GM12801 (cell line): ENCODE data around the gene ERLEC1.

Source experiments
- CTCF ChIP-seq: IDR thresholded peaks from one replicate; pipeline ENCODE4 v1.5.1; 2011; ENCODE audit warnings: control low read depth; ENCODE audit not compliant: insufficient read length; ENCODE audit errors: extremely low read depth

Gene ERLEC1

DNA sequence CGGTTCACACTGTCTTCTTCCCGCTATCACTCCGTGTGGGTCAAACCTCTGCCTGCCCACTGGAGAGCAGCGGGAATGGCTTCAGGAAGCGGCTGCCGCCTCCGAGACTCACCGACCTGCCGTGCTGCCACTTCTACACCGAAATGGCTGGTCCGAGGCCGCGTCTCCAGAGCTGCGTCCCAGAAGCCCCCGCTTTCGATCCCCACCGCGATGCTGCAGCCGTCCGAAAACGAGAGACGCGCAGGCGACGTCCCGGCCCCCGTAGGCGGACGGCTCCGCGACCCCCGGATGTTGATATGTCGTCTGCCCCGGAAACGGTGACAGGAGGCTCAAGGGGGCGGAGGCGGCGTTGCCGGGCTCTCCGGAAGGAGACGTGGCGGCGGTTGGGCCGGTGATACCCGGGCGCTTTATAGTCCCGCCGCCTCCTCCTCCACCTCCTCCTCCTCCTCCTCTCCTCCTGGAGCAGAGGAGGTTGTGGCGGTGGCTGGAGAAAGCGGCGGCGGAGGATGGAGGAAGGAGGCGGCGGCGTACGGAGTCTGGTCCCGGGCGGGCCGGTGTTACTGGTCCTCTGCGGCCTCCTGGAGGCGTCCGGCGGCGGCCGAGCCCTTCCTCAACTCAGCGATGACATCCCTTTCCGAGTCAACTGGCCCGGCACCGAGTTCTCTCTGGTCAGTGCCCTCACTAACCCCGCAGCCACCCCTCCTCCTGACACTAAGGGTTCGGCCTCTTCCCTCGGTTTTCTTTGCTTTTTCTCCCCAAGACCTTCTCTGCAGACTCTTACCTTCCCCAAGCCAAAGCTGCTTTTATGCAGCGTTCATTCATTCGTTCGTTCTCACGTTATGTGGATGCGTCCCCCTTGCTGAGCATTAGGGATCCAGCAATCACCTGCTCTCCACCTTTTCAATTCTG, at the start of gene ERLEC1, which contains the start of gene ASB3:
Gene ERLEC1, plus strand, starts transcription at position 340 of the 909 bp plus-strand sequence. Its CDS starts 167 bp downstream, at position 507.
Gene ASB3, minus strand, starts transcription at position 249 of the 909 bp plus-strand sequence. CDS start 21,381 bp downstream, outside the sequence.
- no peak for TF ChIP-seq CTCF

DNA sequence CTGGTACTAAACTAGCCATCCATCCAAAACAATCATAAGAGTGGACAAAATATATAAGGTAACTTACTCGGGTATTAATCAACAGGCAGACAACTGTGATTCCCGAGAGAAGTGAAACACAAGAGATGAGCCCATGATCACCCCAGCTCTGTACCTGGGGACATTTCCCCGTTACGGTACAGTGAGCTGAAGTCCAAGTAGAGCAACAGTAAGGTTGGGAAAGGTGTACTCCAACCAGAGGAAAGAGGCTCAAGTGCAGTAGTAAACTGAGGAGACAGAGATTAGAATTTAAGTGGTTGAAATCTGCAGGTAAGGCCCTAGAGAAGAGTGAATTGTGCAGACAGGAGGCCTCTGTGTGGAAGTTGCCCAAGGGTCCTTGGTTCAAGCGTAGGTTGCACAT, 49.8 kb upstream of the ERLEC1 start:
- no peak for TF ChIP-seq CTCF

GRCh38 chr2:53739032-53739431, 47.8 kb upstream of the ERLEC1 start:
- no peak for TF ChIP-seq CTCF

DNA sequence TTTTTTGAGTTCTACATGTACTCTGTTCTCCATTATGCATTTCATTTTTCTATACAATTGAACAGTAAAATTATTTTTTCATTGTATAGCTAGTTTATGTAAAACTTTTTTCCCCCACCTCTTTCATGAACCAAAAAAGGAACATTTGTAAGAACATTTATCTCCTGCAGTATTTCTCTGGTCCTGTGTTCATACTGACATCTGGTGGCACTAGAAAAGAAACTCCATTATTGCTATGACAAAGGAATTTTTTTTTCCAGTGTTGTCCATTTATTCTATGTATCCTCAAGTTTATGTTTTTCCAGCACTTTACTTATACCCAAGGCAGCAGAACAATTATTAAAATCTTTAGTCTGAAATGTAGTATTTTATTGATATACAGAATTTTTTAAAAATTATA, 46.7 kb upstream of the ERLEC1 start:
- TF ChIP-seq CTCF: no peak

DNA sequence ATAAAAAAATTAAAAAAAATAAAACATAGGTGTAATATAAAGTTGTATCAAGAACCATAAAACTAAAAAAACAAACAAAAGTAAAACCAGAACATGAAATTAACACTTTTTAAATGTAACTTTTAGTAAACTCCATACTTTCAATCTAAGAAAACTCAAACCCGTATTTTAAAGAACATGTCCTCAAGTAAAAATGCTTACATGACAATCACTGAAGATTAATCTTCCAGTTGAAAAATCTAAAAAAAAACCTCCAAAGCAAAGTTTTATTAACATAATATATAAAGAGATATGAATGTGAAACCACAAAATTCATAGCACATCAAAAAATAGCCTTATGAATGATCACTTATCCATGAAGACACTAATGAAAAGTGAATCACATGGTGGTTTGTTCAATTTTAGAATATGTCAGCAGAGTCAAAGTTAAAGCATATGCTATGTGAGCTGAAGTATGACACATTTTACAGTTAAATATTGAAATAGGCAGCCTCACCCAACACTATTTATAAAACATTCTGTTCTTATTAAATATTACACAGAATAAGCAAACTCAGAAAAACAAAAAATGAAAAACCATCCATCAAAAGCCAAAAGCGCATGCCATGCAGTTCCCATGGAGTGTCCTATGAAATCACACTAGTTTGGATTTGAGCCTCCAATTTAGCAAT, 42.3 kb upstream of the ERLEC1 start:
- TF ChIP-seq CTCF: no peak

DNA sequence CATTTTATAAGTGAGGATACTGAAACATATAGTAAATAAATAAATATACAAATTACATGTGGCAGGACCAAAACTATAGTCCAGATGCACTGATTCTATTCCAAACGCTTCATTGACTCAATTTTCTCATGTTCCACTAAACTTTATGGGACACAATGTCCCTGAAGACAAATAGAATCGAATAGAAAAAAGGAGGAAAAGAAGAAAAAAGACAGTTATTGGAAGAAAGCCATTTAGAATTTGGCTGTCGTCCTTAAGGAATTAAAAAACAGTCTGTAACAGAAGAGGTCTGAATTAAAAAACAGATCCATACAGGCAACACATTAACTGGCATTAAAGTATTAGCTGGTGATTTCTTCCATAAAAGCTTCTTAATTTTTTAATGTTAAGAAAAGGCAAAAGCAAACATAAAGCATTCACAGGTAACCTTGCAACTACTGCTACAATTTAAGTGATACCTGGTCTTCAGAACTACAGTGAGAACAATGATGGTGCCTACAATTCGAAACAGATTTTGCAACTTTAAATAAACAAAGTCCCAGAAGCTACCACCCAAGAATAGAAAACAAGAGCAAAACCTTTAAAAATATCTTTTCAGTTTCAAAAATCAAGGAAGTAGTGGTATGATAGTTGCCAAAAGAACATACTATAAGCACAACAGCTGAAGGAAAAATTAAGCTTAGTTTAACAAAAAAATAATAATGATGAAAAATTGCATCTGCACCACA, 36.6 kb upstream of the ERLEC1 start:
- no peak for TF ChIP-seq CTCF

DNA sequence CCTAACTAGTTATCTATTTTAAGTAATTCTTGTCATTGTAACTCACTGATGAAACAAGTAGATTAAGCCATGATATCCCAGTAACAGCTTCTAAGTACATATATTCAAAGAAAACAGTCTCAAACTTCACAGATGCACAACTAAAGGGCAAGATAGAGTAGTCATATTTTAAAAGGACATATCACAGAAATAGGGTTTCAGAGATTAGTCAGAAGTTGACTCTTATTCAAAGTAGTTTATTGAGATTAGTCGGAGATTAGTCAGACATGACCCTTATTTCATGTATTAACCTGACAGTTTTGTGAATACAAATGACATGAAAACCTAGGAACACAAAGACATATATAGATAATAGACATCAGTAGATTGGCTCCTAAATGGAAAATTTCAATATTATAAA, 35.1 kb upstream of the ERLEC1 start:
- no peak for TF ChIP-seq CTCF
